HepG2 (cell line): ENCODE data around the gene CHPF. TPM values are rescaled to one million over a fixed set of nuclear protein-coding genes. Genes with fewer than 3 reads are reported as not detected.

Source experiments
- BRF2 ChIP-seq: sonication (generic); formaldehyde crosslinking; IDR thresholded peaks from 2 replicates; pipeline ENCODE4 v1.8.1; 2022; ENCODE audit warnings: mild to moderate bottlenecking, missing genetic modification reagents
- ESRRA ChIP-seq: sonication (generic); formaldehyde crosslinking; IDR thresholded peaks from 2 replicates; pipeline ENCODE4 v1.5.1; 2020; ENCODE audit warnings: mild to moderate bottlenecking, low read depth, missing genetic modification reagents
- FUBP1 ChIP-seq: sonication (generic); formaldehyde crosslinking; IDR thresholded peaks from 2 replicates; pipeline ENCODE4 v1.5.1; 2020; ENCODE audit warnings: missing genetic modification reagents, mild to moderate bottlenecking, borderline replicate concordance
- HNRNPL ChIP-seq: fragments of 200-400 bp; formaldehyde crosslinking; IDR thresholded peaks from 2 replicates; pipeline ENCODE4 v1.6.1; 2017; ENCODE audit warnings: mild to moderate bottlenecking, low read depth, low read length
- ISL2 ChIP-seq: sonication (generic); formaldehyde crosslinking; IDR thresholded peaks from 2 replicates; pipeline ENCODE4 v1.5.0; 2020; ENCODE audit warnings: missing genetic modification reagents
- KLF6 ChIP-seq: IDR thresholded peaks from 2 replicates; pipeline ENCODE4 v1.8.0; 2016; ENCODE audit warnings: missing biosample characterization, missing genetic modification reagents
- MAFF ChIP-seq: IDR thresholded peaks from 2 replicates; pipeline ENCODE4 v1.6.1; 2011; ENCODE audit warnings: low read depth, low read length, improper control_type of control experiment
- MTA3 ChIP-seq: sonication (generic); formaldehyde crosslinking; IDR thresholded peaks from 2 replicates; pipeline ENCODE4 v1.4.0; 2020; ENCODE audit warnings: missing genetic modification reagents
- NR1H2 ChIP-seq: sonication (generic); formaldehyde crosslinking; IDR thresholded peaks from 2 replicates; pipeline ENCODE4 v1.8.1; 2022; ENCODE audit warnings: low read depth, missing genetic modification reagents, borderline replicate concordance
- NR2F2 ChIP-seq: IDR thresholded peaks from 2 replicates; pipeline ENCODE4 v1.6.1; 2012; ENCODE audit warnings: low read depth, inconsistent platforms, borderline replicate concordance
- PBX2 ChIP-seq: IDR thresholded peaks from 2 replicates; pipeline ENCODE4 v1.6.1; 2016; ENCODE audit warnings: control low read depth
- PCBP2 ChIP-seq: fragments of 200-400 bp; formaldehyde crosslinking; optimal IDR thresholded peaks from 2 replicates; pipeline ENCODE3; 2018; ENCODE audit warnings: low read length, low read depth; ENCODE audit not compliant: poor library complexity, severe bottlenecking
- SNRNP70 ChIP-seq: fragments of 200-400 bp; formaldehyde crosslinking; IDR thresholded peaks from 2 replicates; pipeline ENCODE4 v1.6.1; 2017; ENCODE audit warnings: mild to moderate bottlenecking, low read depth, low read length, moderate library complexity
- ZBTB7B ChIP-seq: sonication (generic); formaldehyde crosslinking; IDR thresholded peaks from 2 replicates; pipeline ENCODE4 v1.4.0; 2020; ENCODE audit warnings: missing genetic modification reagents
- ZFP36 ChIP-seq: fragments of 150-350 bp; IDR thresholded peaks from 2 replicates; pipeline ENCODE4 v1.6.1; 2018; ENCODE audit warnings: borderline replicate concordance, low read length, low read depth; ENCODE audit not compliant: partially characterized antibody
- ZNF205 ChIP-seq: IDR thresholded peaks from 2 replicates; pipeline ENCODE4 v1.6.1; 2018; ENCODE audit warnings: missing biosample characterization, missing genetic modification reagents
- ZNF639 ChIP-seq: conservative IDR thresholded peaks from 2 replicates; pipeline ENCODE4 v1.6.1; 2018; ENCODE audit warnings: missing genetic modification reagents
- ZNF710 ChIP-seq: sonication (generic); formaldehyde crosslinking; IDR thresholded peaks from 2 replicates; pipeline ENCODE4 v1.5.0; 2020; ENCODE audit warnings: mild to moderate bottlenecking, missing genetic modification reagents, borderline replicate concordance
- ZUFSP ChIP-seq: sonication (generic); formaldehyde crosslinking; IDR thresholded peaks from 2 replicates; pipeline ENCODE4 v1.9.0; 2021; ENCODE audit warnings: missing genetic modification reagents, mild to moderate bottlenecking, borderline replicate concordance
- polyA plus RNA-seq, 8 experiments: library from polyadenylated mRNA; depleted of rRNA in 3 of 8; stranded (reverse) in 7 of 8; unstranded in 1 of 8; fragments of >200 nt; fragmentation: Illumina TruSeq in 4 of 8; extraction: Trizol in 4 of 8; gene quantifications; 2 replicates each; pipeline versions ENCODE4 v1.2.1 to v1.2.3, GENCODE V29; 2011 to 2016; ENCODE audit warnings: low read depth in 4 of 8, missing spikeins in 1 of 8, mixed read lengths in 1 of 8; ENCODE audit not compliant: insufficient read depth in 1 of 8
- total RNA-seq, 5 experiments: library from RNA; depleted of rRNA; stranded (reverse); fragments of >200 nt; fragmentation: Illumina TruSeq; extraction: Trizol; gene quantifications; 2 replicates each; pipeline ENCODE4 v1.2.3, GENCODE V29; 2016; ENCODE audit warnings: low read depth in 1 of 5

Gene CHPF
- total and polyA plus RNA-seq, 2 of the 13 experiments (the other 11 are each of a cell fraction or from before 2014, with no cell fraction given) = 79.6 to 111 TPM

- no peak; the same call in 1 of the 2 replicates for TF ChIP-seq NR2F2
- TF ChIP-seq ZBTB7B = peak; percentile 77
- 0 out of 2 replicates have a peak, but pooled peaks have one; percentile 34 for TF ChIP-seq NR1H2 (CRISPR knock-in tag)
- no peak for TF ChIP-seq MAFF
- TF ChIP-seq KLF6 (CRISPR knock-in tag) = peak; percentile 38; the same call in 1 of the 2 replicates
- peak; percentile 58 for TF ChIP-seq ESRRA
- no peak for TF ChIP-seq ZNF639
- TF ChIP-seq HNRNPL = peak; percentile 18; the same call in 1 of the 2 replicates
- no peak for TF ChIP-seq MTA3 (CRISPR knock-in tag)
- no peak for TF ChIP-seq FUBP1 (CRISPR knock-in tag)
- peak; percentile 83 for TF ChIP-seq ZNF710 (CRISPR knock-in tag)
- TF ChIP-seq BRF2 (CRISPR knock-in tag) = peak; percentile 57; the same call in 1 of the 2 replicates
- no peak for TF ChIP-seq ZNF205 (CRISPR knock-in tag)
- TF ChIP-seq ZUFSP (CRISPR knock-in tag) = no peak
- peak; percentile 52 for TF ChIP-seq PCBP2
- TF ChIP-seq PBX2 = no peak
- no peak for TF ChIP-seq ZFP36
- peak; percentile 10; the same call in 1 of the 2 replicates for TF ChIP-seq ISL2 (CRISPR knock-in tag)
- TF ChIP-seq SNRNP70 = no peak
These were observed 28.0 kb upstream of the CHPF start, which contains the start of gene OBSL1 (continued) for GRCh38 chr2:219571311-219572236.
